DMS53 (cell line): Measurements from ENCODE around the gene CRISPLD2.

Source experiments
- DNase-seq: peaks from one replicate; lab custom pipeline; 2025; lab: John Stamatoyannopoulos, UW

The CRISPLD2 gene

DNA sequence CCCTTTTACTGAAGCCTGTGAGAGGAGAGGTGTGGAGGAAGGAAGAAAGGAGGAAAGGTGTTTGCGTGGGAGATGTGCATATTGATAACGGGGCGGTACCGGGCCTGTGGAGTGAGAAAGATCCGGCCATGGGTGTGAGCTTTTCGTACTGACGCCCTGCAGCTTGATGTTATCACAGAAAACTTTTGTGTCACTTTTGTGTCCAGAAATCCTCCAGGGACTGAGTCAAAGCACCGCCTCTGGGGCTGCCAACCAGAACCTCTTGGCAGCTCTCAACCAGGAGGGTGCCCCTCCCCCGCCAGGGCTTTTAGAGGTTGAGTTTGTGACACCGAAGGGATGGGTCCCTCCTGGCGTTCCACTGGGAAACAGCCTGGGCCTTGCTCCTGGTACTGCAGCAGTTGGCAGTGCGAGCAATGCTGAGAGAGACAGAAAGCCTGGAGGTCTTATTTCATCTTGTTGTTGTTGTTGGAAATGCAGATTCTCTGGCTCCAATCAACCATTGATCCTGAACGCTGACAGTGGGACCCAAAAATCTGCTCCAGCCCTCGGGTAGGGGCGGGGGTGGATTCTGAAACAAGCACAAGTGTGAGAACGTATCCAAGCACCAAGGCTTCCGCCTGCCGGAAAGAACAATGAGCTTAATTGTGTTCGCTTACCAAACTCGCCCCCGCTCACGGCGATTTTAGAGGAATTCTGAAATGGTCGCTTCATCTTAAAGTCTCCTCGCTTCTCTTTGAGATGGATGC lies 65.0 kb downstream of the CRISPLD2 start:
- no peak for DNase-seq

DNA sequence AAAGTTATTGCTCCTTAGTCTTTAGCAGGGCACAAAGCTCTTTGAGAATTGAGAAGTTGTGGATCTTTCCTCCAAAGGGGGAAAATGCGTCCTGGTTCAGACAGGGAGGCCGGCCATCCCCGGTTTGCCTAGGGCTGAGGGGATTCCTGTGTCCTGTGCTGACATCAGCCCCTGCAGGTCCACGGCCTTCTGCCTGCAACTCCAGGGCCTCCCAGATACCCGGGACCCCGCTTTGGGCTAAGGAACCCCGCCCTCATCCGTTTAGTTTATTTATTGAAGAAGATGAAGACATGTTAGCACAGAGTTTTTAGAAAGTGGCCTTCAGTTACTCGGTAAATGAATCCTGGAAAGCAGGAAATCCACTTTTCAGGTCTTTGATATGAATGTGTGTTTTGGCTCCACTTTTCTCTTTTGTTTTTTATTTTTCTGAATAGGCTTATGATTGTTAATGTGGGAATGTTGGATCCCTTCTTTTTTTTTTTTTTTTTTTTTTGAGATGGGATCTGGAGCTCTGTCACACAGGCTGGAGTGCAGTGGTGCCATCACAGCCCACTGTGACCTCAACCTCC lies 65.6 kb downstream of the CRISPLD2 start:
- DNase-seq = no peak

DNA sequence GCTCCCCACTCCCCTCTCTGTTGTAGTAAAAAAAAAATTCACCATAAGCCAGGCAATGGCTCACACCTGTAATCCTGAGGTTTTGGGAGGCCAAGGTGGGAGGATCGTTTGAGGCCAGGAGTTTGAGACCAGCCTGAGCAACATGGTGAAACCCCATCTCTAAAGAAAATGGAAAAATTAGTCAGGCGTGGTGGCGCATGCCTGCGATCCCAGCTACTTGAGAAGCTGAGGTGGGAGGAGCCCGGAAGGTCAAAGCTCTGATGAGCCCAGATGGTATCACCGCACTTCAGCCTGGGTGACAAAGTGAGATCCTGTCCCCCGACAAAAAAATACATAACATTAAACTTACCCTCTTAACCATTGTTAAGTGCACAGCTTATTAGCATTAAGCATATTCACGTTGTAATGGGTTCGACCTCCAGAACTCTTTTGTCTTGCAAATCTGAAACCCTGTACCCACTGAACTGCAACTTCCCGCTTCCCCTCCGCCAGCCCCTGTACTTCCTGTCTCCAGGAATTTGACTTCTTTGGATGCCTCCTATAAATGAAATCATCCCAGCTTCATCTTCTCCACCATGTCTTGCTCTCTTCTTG lies 66.8 kb downstream of the CRISPLD2 start:
- DNase-seq = no peak

DNA sequence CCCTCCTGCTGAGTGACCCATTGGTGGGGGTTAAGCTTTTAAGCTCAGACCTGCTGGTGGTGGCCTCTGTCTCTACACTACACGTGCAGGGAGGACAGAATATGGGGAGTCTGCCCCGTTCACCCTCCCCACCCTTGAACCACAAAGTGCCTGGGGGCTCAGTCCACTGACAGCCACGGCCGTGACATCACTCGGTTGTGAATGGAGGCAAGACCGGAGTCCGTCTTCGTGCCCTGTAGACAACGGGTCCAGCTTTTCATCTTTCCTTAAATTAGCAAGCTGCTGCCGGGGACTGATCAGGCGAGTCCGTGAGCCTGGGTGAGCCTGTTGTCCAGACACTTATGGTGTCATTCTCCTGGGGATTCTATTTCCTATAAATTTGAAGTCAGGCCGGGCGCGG lies 67.4 kb downstream of the CRISPLD2 start:
- no peak for DNase-seq

DNA sequence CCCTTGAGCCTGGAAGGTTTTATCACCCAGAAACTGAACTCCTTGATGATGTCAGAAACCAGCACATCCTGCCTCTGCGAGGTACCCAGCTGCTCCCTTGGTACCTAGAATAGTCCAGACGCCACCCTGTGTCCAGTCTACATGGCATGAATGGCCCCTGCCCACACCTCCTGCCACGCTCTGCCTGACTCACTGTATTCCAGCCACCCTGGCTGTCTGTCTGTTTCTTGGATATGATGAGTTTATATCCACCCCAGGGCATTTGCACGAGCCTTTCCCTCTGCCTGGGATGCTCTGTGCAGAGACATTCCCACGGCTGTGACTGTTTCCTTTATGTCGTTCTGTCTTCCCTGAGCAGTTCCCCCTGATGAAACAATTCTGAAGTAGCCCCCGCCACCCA lies 68.7 kb downstream of the CRISPLD2 start:
- no peak for DNase-seq

DNA sequence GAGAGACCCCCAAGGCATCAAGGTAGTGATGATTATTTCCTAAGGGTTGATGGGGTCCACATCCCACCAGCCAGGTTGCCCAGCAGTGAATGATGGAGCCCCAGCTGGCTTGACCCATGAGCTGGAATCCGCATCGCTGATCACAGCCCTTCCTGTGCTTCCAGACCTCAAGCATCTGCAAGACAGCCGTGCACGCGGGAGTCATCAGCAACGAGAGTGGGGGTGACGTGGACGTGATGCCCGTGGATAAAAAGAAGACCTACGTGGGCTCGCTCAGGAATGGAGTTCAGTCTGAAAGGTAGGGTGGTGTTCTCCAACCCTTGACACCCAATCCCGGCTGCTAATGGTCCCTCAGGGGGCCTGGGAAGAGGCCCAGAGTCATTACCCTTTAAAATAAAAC lies 69.3 kb downstream of the CRISPLD2 start:
- no peak for DNase-seq

DNA sequence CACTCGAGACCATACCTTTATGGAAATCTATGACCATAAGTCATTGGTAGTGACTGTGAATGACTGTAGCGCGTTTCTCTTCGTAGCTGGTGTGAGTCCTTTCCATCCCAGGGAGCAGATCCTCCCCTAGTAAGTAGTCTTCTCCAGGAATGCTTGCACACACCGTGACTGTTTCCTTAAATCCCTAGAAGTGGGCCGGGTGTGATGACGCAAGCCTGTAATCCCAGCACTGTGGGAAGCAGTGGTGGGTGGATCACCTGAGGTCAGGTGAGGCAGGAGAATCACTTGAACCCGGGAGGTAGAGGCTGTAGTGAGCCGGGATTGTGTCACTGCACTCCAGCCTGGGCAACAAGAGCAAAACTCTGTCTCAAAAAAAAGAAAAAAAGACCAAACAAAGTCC lies 70.6 kb downstream of the CRISPLD2 start:
- no peak for DNase-seq

DNA sequence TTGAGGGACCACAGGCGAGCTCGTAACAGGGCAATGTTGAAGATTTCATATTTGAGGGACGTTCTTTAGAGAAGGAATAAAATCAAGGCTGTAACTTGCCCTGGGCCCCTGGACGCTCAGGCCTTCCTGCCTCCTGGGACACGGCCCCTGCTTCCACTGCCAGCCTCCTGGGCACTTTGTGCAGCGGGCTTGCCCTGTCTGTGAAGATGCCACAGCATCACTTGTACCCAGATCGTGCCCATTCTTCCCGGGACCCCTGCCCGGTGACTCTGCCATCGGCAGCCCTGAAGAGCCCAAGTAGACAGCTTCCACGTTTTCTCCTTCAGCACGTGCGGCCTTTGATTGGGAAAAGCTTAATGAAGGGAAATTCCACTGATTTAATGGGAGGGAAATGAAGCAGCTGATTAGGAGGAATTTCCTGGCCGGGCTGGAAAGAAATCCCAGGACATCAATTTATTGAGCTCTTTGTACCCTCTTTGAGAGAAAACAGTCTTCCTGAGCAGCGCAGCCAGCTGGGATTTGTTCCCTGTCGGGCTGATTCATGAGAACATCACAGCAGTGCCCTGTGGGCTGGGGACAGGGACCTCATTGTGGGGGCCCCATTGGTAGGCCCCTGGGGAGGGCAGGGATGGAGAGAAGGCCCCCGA lies 71.5 kb downstream of the CRISPLD2 start:
- no peak for DNase-seq

DNA sequence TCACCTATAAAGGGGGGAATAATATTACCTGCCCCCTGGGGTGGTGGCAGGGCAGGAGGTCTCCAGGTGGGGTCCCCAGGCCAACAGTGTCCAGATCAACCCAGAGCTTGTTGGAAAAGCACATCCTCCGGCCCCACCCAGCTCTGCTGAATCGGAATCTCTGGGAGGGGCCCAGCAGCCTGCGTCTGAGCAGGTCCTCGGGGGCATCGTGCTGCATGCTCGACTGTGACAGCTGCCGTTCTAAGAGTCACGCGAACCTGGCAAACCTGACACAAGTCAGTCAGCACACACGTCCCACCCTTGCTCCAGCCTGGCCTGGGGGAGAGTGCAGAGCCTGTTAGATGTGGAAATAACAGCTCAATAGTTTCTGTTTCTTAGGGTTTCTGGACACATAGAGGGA lies 72.3 kb downstream of the CRISPLD2 start:
- no peak for DNase-seq

DNA sequence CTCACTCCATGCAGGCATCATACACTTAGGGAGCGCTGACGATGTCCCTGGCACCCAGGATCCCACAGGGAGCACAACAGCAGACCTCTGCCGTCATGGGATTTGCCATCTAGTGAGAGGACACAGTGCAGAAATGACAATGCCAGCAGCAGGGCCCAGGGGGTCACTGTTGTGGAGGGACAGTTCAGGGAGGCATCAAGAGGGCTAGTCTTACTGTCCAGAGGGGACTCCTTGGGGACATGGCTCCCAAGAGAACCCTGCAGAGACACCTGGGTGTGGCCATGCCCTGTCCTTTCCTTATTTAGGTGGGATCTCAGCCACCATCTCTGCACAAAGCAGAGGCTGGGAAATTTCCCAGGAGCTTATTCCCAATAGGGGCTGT lies 73.7 kb downstream of the CRISPLD2 start:
- peak; percentile 53 for DNase-seq

DNA sequence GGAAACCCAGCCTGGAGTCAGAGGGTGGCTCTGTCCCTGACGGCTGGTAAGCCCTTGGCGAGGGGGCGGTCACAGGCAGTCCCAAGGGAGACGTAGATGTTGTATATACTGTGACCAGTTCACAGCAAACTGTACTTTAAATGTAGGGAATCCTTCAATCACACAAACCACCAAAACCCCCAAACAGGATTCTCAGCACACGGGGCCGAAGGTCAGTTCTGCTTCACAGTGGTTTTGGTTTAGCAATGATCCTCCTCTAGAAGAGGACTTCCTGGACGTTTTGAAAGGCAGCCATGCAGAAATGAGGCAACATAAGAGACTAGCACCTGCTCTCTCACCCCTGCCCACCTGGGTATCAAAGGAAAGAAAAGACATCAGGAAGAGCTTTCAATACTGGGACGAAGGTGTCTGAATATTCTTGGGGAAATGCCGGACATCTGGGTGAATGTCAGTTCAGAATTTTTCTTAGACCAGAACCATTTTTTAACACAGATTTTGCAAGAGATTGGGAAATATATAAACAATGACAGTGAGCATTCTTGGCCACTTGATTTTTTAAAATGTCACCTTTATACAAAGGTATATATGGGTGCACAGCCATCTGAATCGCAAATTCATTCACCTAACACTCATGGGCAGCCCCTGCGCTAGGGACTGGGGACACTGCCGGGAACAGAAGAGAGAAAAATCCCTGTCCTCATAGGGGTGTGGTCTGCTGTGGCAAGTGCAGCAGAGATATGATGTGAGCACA lies 74.2 kb downstream of the CRISPLD2 start:
- DNase-seq = peak; percentile 95

DNA sequence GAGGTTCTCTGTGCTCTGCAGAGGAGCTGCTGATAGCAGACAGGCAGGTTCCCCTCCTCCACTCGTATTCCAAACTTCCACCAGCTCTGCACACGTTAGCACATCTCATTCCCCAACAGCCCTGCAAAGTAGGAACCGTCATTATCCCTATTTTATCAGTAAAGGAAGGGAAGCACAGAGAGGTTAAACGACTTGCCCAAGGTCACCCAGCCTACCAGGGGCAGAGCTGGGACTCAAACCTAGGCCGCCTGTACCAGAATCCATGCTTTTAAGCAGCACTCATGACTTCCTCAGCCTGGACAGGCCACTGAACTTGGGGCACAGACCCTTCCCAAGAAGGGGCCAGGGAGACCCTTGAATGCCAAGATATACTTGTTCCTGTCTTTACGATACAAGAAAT lies 75.2 kb downstream of the CRISPLD2 start:
- no peak for DNase-seq

DNA sequence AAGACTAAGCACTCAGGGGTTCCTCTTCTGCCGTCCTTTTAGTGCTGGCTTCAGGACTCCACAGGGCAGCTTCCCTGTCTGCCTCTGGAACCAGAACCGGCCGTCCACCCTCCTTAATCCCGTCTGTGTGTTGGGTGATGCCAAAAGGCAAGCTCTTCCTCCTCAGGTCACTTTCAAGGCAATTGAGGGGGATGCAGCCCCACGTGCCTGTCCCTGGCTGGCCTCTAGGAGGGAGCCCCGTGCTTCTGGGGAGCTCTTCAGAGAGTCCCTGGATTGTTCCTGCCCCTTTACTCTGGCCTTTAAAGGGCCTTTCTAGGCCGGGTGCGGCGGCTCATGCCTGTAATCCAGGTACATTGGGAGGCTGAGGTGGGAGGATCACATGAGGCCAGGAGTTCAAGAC lies 77.1 kb downstream of the CRISPLD2 start:
- no peak for DNase-seq

DNA sequence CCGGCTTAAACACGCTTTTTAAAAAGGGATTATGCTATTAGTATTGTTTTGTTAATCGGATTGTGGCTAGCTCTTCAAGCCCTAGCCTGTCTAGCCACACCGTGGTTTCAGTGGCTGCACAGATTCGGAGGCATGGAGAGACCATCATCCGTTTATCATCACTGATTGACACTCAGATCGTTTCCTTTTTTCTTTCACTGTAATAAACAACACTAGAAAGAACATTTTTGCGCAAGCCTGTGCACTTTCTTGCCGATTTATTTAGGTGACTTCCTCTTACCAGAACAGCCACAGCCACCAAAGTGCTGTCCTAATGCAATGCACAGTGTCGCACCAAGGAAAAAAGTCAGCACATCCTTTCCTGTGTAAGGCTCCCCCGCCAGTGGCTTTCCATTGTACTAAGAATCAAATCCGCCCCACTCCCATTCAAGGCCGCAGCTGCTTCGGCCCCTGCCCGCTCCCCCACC lies 78.2 kb downstream of the CRISPLD2 start:
- DNase-seq = no peak

DNA sequence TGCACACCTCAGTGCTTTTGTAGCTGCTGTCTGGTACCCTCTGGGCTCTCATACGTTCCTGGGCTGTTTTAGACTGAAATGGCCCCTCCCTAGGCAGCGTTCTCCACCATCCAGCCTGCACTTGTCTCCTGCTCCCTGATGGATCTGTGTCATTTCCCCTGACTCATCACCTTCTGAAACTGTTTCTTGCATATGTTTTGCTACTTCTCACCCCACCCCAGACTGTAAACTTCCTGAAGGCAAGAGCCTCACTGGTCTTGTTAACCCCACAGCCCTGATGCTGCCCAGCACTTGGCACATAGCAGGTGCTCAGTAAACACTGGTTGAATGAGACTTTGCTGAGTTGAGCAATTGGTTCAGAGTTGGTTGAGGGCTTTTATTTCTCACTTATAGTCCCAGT lies 78.7 kb downstream of the CRISPLD2 start:
- no peak for DNase-seq

DNA sequence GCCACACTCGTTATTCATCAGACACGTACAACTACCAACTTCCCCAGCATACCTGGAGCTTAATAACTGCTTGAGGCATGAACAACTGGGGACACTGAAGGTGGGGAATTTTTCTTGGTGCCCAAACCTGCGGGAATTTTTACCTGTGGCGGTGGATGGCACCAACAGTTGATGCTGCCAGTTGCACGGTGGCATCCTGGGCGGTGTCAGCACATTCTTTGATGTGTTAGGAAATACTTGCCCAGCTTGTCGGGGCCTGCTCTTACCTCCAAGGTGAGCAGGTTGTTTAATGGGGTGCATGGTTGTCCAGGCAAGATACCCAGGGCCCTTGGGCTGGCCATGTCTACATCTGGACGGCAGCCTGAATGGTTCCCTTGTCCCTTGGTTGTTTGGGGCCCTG lies 79.6 kb downstream of the CRISPLD2 start:
- DNase-seq = no peak

DNA sequence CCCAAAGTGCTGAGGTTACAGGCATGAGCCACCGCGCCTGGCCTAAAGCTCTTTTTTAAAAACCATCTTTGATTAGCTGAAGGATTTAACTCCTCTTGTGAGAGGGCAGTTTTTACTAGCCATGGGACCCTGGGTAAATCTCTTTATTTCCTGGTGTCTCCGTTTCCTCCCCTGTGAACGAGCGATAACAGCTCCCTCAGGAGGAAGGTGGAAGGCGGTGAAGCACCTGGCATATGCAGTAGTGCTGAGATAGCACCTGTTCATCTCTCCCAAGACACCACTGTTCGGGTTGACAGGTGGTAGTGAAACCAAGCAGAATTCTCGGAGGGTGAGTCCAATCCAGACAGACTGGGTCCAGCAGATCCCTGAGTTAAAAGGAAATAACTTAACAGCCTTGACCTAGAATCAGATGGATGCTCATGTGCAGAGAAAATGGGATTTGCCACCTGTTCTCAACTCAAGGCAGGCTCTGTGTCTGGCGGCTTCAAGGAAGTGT lies 86.2 kb downstream of the CRISPLD2 start:
- peak; percentile 26 for DNase-seq

DNA sequence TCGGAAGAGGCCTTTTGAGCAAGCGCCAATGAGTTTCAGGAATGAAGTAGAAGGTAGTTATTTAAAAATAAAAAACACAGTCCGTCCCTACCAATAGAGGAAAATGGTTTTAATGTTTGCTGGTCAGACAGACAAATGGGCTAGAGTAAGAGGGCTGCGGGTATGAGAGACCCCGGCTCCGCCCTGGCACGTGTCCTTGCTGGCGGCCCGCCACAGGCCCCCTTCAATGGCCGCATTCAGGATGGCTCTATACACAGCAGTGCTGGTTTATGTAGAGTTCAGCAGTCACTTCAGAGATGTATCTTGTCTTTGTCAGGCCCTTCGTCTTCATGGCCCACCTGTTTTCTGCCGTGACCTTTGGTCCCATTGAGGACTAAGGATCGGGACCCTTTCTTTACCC lies 87.3 kb downstream of the CRISPLD2 start:
- DNase-seq = no peak

DNA sequence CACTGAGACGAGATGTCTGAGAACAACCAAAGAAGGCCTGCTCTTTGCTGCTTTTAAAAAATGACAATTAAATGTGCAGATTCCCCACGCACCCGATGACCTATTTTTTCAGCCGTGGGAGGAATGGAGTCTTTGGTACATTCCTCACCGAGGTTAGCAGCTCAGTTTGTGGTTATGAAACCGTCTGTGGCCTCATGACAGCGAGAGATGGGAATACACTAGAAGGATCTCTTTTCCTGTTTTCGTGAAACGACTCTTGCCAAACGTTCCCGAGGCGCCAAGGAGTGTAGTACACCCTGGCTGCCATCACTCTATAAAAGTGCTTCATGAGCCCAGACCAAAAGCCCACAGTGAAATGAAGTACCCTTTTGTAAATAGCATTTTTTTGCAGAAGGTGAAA lies 87.8 kb downstream of the CRISPLD2 start:
- DNase-seq = no peak

DNA sequence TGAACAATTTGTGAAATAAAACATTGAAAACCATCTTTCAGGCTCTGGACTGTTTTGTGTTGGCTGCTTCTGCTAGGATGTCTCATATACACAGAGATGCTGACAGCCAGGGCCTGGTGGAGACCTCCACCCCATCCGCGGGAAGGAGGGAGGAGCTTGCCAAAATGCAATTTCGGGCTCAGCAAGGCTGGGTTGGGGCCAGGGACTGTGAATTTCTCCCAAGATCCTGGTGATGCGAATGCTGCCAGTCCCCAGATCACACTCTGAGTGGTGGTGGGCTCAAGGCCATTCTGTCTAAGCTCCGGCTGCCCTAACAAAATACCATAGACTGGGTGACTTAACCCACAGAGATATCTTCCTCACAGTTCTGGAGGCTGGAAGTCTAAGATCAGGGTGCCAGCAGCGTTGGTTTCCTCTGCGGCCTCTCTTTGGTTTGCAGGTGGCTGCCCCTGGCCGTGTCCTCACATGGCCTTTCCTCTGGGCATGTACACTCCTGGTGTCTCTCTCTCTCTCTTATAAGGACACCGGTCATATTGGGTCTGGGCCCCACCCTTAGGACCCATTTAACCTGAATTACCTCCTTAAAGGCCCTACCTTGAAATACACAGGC lies 89.8 kb downstream of the CRISPLD2 start:
- no peak for DNase-seq

DNA sequence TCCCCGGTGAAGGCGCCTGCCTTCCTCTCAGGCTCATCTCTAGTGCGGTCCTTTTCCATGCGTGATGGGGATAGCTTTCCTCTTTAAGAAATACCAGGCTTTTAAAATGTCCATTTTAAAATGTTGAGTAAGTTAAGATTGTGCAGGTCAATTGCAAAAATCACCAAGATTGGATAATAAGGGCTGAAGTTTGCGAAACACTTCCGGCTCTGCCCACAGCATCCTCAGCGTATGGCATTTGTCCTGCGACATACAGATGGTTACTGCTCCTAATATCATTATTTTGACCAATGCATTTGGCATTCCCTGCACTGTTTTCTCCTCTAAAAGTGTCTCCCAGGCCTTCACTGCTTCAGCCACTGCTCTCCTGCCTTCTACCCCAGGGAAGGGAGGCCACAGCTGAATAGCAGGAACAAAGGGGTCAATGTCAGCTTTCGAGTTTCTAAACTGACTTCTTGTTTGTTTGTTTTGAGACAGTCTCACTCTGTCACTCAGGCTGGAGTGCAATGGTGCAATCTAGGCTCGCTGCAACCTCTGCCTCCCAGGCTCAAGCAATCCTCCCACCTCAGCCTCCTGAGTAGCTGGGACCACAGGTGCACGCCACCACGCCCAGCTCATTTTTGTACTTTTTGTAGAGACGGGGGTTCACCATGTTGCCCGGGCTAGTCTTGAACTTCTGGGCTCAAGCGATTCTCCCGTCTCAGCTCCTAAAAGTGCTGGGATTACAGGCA lies 91.9 kb downstream of the CRISPLD2 start:
- no peak for DNase-seq
